ENCODE measurements around the gene SFMBT2. TPM values are rescaled to one million over a fixed set of nuclear protein-coding genes. Genes with fewer than 3 reads are reported as not detected.

The SFMBT2 gene
- total RNA-seq, 1 donor from 2014 or later: 22.3 TPM

- H3K4me3 ChIP-seq: no peak overlapping the region
- ATAC-seq (no peak), DNase-seq (no peak)
- H3K9me3 ChIP-seq: no peaks in the 10 kb centered on the region
- no peaks in the 10 kb centered on the region for H3K27me3 ChIP-seq (ENCODE audit: low read depth)
- no peak for TF ChIP-seq CTCF (IDR thresholded peaks at IDR 0.05)
- no peaks in the 10 kb centered on the region for H3K4me1 ChIP-seq
- peaks cover 31% of the 10 kb centered on the region for H3K36me3 ChIP-seq
- H3K27ac ChIP-seq: no peak overlapping the region
- intact Hi-C loops (cut with DNase I): no loop called here
These were observed 48.4 kb downstream of the SFMBT2 start for GRCh38 chr10:7362471-7362870.

- no peak overlapping the region for H3K4me3 ChIP-seq
These were observed 49.5 kb downstream of the SFMBT2 start for GRCh38 chr10:7361316-7361715.

GRCh38 chr10:7359954-7360353 is 50.9 kb downstream of the SFMBT2 start:
- Histone ChIP-seq H3K27me3 (ENCODE audit: low read depth) (no peaks in the 10 kb centered on the region), H3K9me3 (no peaks in the 10 kb centered on the region), H3K36me3 (peaks cover 8% of the 10 kb centered on the region), H3K27ac (no peak overlapping the region), H3K4me3 (no peak overlapping the region), H3K4me1 (no peaks in the 10 kb centered on the region)
- intact Hi-C loops (cut with DNase I): no loop called here
- TF ChIP-seq CTCF (IDR thresholded peaks at IDR 0.05): no peak
- ATAC-seq (no peak), DNase-seq (no peak)

More at GRCh38 chr10:7361316-7361715, 49.5 kb downstream of the SFMBT2 start:
- H3K27ac ChIP-seq: no peak overlapping the region
- peaks cover 20% of the 10 kb centered on the region for H3K36me3 ChIP-seq
- ATAC-seq (no peak), DNase-seq (no peak)
- intact Hi-C loops (cut with DNase I): no loop called here
- H3K27me3 ChIP-seq (ENCODE audit: low read depth): no peaks in the 10 kb centered on the region
- no peak for TF ChIP-seq CTCF (IDR thresholded peaks at IDR 0.05)
- H3K4me1 ChIP-seq: no peaks in the 10 kb centered on the region
- H3K9me3 ChIP-seq: no peaks in the 10 kb centered on the region

- no peak overlapping the region for H3K4me3 ChIP-seq
- no peak overlapping the region for H3K27ac ChIP-seq
- H3K9me3 ChIP-seq: no peaks in the 10 kb centered on the region
- intact Hi-C loops (cut with DNase I): no loop called here
- H3K36me3 ChIP-seq: peaks cover 6% of the 10 kb centered on the region
- DNase-seq (no peak), ATAC-seq (no peak)
- no peaks in the 10 kb centered on the region for H3K27me3 ChIP-seq (ENCODE audit: low read depth)
- no peak for TF ChIP-seq CTCF (IDR thresholded peaks at IDR 0.05)
- H3K4me1 ChIP-seq: no peaks in the 10 kb centered on the region
These were observed 51.5 kb downstream of the SFMBT2 start for GRCh38 chr10:7359356-7359755.

- no peaks in the 10 kb centered on the region for H3K4me1 ChIP-seq
- TF ChIP-seq CTCF (IDR thresholded peaks at IDR 0.05): no peak
- ATAC-seq (no peak), DNase-seq (no peak)
- no peaks in the 10 kb centered on the region for H3K27me3 ChIP-seq (ENCODE audit: low read depth)
- intact Hi-C loops (cut with DNase I): no loop called here
- H3K27ac ChIP-seq: no peak overlapping the region
- H3K9me3 ChIP-seq: no peaks in the 10 kb centered on the region
- peaks cover 5% of the 10 kb centered on the region for H3K36me3 ChIP-seq
- no peak overlapping the region for H3K4me3 ChIP-seq
These were observed 53.6 kb downstream of the SFMBT2 start for GRCh38 chr10:7357193-7357592.
